Breast epithelium (tissue), 4 donors: Measurements from ENCODE around the gene GLT8D2. TPM values are rescaled to one million over a fixed set of nuclear protein-coding genes. Genes with fewer than 3 reads are reported as not detected.

Experiments
- DNase-seq, 2 donors: peaks; one replicate each; pipeline ENCODE4 v3.0.0-alpha.2; 2019; ENCODE audit warnings: low spot score in 2 of 2
- H3K27ac ChIP-seq, 2 donors: fragments of 200-600 bp; sonication (generic) in 1 of 2; one replicate each; pipeline ENCODE4 v1.5.1; 2016 to 2019; ENCODE audit warnings: mild to moderate bottlenecking in 1 of 2
- H3K27me3 ChIP-seq, 2 donors: fragments of 200-600 bp; sonication (generic) in 1 of 2; one replicate each; pipeline versions ENCODE4 v1.5.1 to v1.6.0; 2017 to 2019; ENCODE audit warnings: control low read depth in 1 of 2, mild to moderate bottlenecking in 1 of 2
- H3K36me3 ChIP-seq: fragments of 200-600 bp; one replicate; pipeline ENCODE4 v1.5.1; 2019
- H3K4me1 ChIP-seq, 2 donors: fragments of 200-600 bp; sonication (generic); one replicate each; pipeline ENCODE4 v1.5.1; 2016 to 2019; ENCODE audit warnings: control low read depth in 1 of 2
- H3K4me3 ChIP-seq, 3 donors: fragments of 200-600 bp; sonication (generic); 1 replicate in 2 of 3; 2 replicates in 1 of 3; pipeline ENCODE4 v1.5.1; 2016 to 2019; ENCODE audit warnings: mild to moderate bottlenecking in 3 of 3, moderate library complexity in 2 of 3
- H3K9me3 ChIP-seq, 2 donors: fragments of 200-600 bp; sonication (generic) in 1 of 2; one replicate each; pipeline ENCODE4 v1.5.1; 2016 to 2019; ENCODE audit warnings: control low read depth in 1 of 2
- CTCF ChIP-seq, 3 donors: fragments of 450-650 bp; IDR thresholded peaks; one replicate each; pipeline ENCODE4 v1.5.1; 2016 to 2017; ENCODE audit warnings: antibody characterized with exemption in 3 of 3, mild to moderate bottlenecking in 3 of 3, moderate library complexity in 3 of 3
- POLR2A ChIP-seq: fragments of 450-650 bp; IDR thresholded peaks from one replicate; pipeline ENCODE4 v1.6.1; 2016; ENCODE audit warnings: antibody characterized with exemption, mild to moderate bottlenecking, moderate library complexity
- POLR2AphosphoS5 ChIP-seq, 3 donors: sonication (generic); formaldehyde crosslinking; IDR thresholded peaks; one replicate each; pipeline ENCODE4 v1.6.1; 2017; ENCODE audit warnings: antibody characterized with exemption in 3 of 3
- intact Hi-C: fragments of 100-400 bp; cut with DNase I; formaldehyde crosslinking; loops from one replicate; pipeline ENCODE4 v1.15.1; 2023; ENCODE audit warnings: low total_unique reads
- total RNA-seq, 3 donors: library from RNA; depleted of rRNA; stranded (reverse); fragments of >200 nt; gene quantifications; one replicate each; pipeline ENCODE4 v1.1.0, GENCODE V29; 2016

Gene GLT8D2
- total RNA-seq, 3 donors from 2014 or later: 8.6 to 20.8 (median 16.1) TPM

DNA sequence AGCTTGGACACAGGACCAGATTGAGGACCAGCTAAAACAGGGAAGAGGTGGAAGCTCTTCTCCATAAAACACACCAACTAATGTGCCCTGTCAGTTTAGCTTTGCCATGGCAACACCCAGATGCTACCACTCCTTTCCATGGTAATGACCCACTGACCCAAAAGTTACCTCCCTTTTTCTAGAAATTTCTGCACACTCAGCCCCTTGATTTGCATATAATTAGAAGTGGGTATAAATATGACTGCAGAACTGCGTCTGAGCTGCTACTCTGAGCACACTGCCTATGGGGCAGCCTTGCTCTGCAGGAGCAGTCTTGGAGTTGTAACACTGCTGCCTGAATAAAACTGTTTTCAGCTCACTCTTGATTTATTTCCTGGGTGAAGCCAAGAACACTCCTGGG is 87.5 kb downstream of the GLT8D2 start:
- no peaks in the 10 kb centered on the region for H3K27me3 ChIP-seq
- DNase-seq: no peak
- no peak overlapping the region for H3K27ac ChIP-seq
- no peak for TF ChIP-seq CTCF (IDR thresholded peaks at IDR 0.05)
- no peak for TF ChIP-seq POLR2AphosphoS5 (IDR thresholded peaks at IDR 0.05)
- no peak for TF ChIP-seq POLR2A
- intact Hi-C loops: no loop called here
- peaks cover 0 to 5% of the 10 kb centered on the region in 2 donors for H3K4me1 ChIP-seq
- H3K4me3 ChIP-seq: no peak overlapping the region
- H3K36me3 ChIP-seq: no peaks in the 10 kb centered on the region
- H3K9me3 ChIP-seq: no peaks in the 10 kb centered on the region

- no peak overlapping the region for H3K27ac ChIP-seq
- H3K27me3 ChIP-seq: no peaks in the 10 kb centered on the region
- no peaks in the 10 kb centered on the region for H3K9me3 ChIP-seq
- H3K4me1 ChIP-seq: peaks cover 0 to 6% of the 10 kb centered on the region in 2 donors
- intact Hi-C loops: no loop called here
- H3K4me3 ChIP-seq: no peak overlapping the region
- no peak for DNase-seq
- TF ChIP-seq CTCF (IDR thresholded peaks at IDR 0.05) (no peak), POLR2AphosphoS5 (IDR thresholded peaks at IDR 0.05) (no peak), POLR2A (no peak)
- H3K36me3 ChIP-seq: no peaks in the 10 kb centered on the region
These were observed 89.3 kb downstream of the GLT8D2 start for GRCh38 chr12:103960616-103961227.

GRCh38 chr12:103958621-103959020 is 91.4 kb downstream of the GLT8D2 start:
- no peaks in the 10 kb centered on the region for H3K27me3 ChIP-seq
- H3K4me1 ChIP-seq: peaks cover 4 to 12% of the 10 kb centered on the region in 2 donors
- no peaks in the 10 kb centered on the region for H3K9me3 ChIP-seq
- intact Hi-C loops: no loop called here
- H3K27ac ChIP-seq: no peak overlapping the region
- TF ChIP-seq CTCF (IDR thresholded peaks at IDR 0.05): no peak
- no peak for TF ChIP-seq POLR2AphosphoS5 (IDR thresholded peaks at IDR 0.05)
- TF ChIP-seq POLR2A: no peak
- H3K36me3 ChIP-seq: no peaks in the 10 kb centered on the region
- H3K4me3 ChIP-seq: no peak overlapping the region
- no peak for DNase-seq

DNA sequence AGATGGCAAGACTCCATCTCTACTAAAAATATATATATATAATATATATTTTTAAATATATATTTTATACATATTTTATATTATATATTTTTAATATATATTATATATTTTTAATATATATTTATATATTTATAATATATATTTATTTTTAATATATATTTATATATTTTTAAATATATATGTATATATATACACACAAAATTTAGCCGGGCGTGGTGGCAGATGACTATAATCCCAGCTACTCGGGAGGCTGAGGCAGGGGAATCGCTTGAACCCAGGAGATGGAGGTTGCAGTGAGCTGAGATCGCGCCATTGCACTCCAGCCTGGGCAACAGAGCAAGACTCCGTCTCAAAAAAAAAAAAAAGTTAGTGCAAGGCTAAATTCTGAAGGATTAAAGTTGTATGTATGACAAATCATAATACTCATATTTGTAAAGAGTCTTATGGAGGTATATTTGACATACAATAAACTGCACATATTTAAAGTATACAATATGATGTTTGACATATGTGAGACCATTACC is 92.1 kb downstream of the GLT8D2 start:
- peak overlapping the region; percentile 93 to 95 for H3K27ac ChIP-seq
- intact Hi-C loops: no loop called here
- H3K27me3 ChIP-seq: no peaks in the 10 kb centered on the region
- TF ChIP-seq POLR2AphosphoS5 (IDR thresholded peaks at IDR 0.05): no peak
- H3K4me3 ChIP-seq: peak overlapping the region; percentile 83 to 90 (median 85)
- no peaks in the 10 kb centered on the region for H3K9me3 ChIP-seq
- H3K4me1 ChIP-seq: peaks cover 4 to 12% of the 10 kb centered on the region in 2 donors
- DNase-seq: no peak
- no peaks in the 10 kb centered on the region for H3K36me3 ChIP-seq

DNA sequence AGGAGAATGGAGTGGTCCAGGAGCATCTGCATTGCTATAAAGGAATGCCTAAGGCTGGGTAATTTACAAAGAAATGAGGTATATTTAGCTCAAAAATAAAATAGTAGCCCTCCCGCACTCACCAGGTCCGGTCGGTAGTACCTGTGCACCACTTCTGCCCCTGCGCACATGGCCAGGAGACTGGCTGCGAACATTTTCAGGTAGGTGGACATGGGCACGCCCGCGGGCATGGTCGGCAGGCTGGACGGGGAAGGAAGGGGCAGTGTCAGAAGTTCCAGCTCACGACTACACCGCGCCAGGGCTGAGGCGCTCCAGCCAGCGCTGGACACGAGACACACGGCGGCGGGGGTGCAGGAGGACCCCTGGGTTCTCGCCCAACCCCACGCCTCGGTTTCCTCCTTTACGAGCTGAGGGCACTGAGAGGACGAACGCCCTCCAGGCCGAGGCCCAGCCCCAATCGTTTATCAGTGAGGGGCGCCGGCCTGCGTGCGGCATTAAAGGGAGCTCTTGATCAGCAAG is 93.4 kb downstream of the GLT8D2 start:
- H3K9me3 ChIP-seq: no peaks in the 10 kb centered on the region
- no peak for TF ChIP-seq POLR2AphosphoS5 (IDR thresholded peaks at IDR 0.05)
- TF ChIP-seq CTCF (IDR thresholded peaks at IDR 0.05): no peak
- TF ChIP-seq POLR2A: no peak
- H3K27me3 ChIP-seq: no peaks in the 10 kb centered on the region
- no peaks in the 10 kb centered on the region for H3K36me3 ChIP-seq
- H3K4me3 ChIP-seq: peak overlapping the region; percentile 83 to 90 (median 85)
- H3K4me1 ChIP-seq: peaks cover 4 to 12% of the 10 kb centered on the region in 2 donors
- intact Hi-C loops: no loop called here
- peak overlapping the region; percentile 93 to 95 for H3K27ac ChIP-seq
- no peak for DNase-seq
